ENCODE measurements around the gene CYP3A4.
"Not testable (repeated sequence)": the region's sequence is repeated elsewhere in the genome, so short reads cannot be mapped to it uniquely, and the experiment has no call there.

CYP3A4 gene

DNA sequence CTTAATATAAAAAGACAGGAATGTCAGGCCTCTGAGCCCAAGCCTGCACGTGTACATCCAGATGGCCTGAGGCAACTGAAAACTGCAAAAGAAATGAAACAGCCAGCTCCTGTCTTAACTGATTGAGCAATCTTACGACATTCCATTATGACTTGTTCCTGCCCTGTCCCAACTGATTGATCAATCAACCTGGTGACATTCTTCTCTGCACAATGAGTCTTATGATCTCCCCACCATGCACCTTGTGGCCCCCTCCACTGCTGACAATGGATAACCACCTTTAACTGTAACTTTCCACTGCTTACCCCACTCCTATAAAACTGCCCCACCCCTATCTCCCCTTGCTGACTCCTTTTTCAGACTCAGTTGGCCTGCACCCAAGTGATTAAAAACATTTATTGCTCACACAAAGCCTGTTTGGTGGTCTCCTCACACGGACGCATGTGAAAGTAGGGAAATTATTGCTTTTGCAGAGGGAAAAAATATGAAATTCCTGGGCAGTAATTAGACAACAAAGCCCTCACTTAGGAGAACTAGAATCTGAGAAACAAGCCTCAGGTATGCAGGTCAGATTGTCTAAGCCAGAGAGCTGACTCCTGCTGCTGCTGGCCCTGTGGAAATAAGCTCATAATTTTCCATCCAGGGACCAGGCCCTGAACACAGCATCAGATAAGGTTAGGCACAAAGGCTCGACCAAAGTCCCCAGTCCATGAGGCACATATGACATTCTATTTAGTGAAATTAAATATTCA, 54.3 kb downstream of the CYP3A4 start:
- no peak for DNase-seq

DNA sequence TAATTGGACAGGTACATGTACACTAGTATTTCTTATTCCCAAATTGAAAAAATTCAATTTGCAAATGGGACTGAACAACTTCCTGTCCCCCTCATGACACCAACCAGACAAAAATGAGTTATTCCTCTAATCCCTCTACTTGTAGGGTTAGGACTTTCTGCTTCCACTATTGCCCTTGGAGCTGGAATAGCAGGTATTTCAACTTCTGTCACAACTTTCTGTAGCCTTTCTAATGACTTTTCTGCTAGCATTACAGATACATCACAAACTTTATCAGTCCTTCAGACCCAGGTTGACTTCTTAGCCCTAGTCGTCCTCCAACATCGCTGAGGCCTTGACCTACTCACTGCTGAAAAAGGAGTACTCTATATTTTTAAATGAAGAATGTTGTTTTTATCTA, 55.4 kb downstream of the CYP3A4 start:
- DNase-seq = no peak

GRCh38 chr7:99723201-99723600, 60.8 kb downstream of the CYP3A4 start:
- DNase-seq = not testable (repeated sequence)

DNA sequence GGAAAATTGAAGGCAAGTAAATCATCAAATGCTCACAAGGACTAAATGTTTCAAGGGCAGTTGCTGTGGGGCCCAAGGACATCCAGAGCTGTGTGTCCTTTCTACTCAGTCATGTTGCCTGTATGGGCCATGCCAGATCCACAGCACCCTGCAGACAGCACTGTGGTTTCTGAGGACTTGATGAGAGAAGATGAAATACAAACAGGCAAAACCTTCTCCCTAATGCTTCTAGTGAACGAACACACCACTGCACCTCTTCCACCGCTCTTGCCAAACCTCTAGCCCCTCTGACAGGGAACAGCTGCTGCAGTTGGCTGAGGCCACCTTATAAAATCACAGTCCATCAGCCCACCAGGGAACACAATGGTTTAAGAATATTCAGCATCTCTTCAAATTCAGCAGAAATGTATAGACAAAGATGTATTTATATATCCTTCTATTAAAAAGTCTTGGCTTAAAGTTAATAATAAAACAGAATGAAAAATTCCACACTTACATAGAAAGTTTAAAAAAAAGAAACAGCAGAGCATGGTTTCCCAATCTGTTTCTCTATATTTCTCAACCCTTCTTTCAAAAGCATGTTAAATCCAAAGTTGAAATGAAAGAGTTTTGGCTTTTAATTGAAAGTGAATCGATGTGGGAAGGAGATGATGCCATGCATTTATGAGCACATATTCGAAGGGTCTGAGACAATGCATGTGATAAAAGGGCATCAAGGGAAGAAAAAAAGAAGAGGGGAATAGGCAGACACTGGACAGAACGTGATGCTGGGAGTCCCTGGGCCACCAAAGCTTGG, 63.0 kb downstream of the CYP3A4 start:
- DNase-seq = no peak

DNA sequence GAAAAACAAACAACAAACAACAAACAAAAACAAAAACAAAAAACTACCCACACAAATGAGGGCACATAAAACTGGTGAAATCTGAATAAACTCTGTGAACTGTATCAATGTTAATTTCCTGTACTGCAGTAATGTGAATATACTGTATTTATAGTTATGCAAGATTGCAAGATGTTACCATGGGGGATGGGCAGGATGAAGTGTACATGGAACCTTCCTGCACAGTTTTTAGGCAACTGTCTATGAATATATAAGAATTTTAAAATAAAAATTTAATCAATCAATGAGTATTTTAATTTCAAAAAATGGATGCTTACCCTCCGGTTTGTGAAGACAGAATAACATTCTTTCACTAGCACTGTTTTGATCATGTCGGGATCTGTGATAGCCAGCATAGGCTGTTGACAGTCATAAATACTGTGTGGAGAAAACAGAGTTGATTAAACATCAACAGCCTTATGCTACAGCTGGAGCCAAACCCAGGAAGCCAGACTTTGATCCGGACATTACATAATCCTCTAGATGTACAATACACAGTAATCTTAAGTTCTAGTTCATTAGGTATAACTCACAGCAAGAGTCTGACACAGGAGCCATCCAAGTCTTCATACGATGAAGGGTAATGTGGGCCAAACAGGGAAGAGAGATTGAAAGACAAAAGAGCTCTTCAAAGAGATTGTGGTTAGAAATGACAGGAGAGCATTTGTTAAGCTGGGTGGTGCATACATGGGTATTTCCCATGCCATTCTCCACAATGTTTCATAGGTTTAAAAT, 63.8 kb downstream of the CYP3A4 start:
- no peak for DNase-seq

GRCh38 chr7:99713995-99714570, 69.9 kb downstream of the CYP3A4 start:
- DNase-seq = no peak

- no peak for DNase-seq
These were observed 74.0 kb downstream of the CYP3A4 start for GRCh38 chr7:99709838-99710578.

DNA sequence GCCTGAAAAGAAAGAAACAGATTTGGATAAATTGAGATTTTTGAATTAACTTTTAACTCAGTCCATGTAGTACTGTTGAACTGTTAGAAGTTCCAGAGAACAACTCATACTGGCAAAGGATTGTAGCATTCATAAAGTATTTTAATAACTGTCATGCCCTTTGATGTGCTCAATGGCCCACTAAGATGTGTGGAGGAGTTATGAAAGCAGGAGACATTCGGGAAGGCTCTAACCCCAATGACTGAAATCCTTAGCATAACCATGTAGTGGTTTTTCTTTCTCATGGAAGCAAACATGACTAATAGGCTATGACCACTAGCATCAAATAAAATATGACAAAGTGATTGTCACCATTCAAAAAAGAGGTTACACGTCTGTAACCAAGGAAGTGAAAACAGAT, 74.7 kb downstream of the CYP3A4 start:
- no peak for DNase-seq

- DNase-seq = no peak
These were observed 76.9 kb downstream of the CYP3A4 start for GRCh38 chr7:99707096-99707495.
